ENCODE measurements around the gene CGB2.
A peak's percentile ranks its signal among the peaks of the same experiment; 100 is the strongest.

Gene CGB2

DNA sequence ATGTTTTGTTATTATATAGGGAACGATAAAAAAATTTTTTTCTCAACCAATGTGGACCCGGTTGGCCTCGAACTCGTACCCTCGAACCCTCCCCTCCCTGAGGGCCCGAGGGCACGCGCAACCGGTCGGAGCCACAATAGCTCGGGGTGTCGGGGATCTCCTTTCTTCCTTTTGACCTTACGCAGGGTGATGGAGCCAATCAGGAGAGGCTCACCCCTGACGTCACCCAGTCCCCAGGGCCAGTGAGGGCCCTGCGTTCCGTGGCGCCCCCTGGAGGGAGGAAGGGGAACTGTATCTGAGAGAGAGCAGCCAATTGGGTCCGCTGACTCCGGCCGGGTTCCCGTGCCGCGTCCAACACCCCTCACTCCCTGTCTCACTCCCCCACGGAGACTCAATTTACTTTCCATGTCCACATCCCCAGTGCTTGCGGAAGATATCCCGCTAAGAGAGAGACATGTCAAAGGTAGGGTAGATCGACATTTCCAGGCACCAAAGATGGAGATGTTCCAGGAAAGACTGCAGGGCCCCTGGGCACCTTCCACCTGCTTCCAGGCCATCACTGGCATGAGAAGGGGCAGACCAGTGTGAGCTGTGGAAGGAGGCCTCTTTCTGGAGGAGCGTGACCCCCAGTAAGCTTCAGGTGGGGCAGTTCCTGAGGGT is at the start of gene CGB2:
TSS of gene CGB2 (plus strand) at position 249 of the 660 bp plus-strand sequence. CDS start at position 455, 206 bp downstream.
- DNase-seq (ENCODE audit: low read depth in 2 of 2): peak; percentile 58 to 73

DNA sequence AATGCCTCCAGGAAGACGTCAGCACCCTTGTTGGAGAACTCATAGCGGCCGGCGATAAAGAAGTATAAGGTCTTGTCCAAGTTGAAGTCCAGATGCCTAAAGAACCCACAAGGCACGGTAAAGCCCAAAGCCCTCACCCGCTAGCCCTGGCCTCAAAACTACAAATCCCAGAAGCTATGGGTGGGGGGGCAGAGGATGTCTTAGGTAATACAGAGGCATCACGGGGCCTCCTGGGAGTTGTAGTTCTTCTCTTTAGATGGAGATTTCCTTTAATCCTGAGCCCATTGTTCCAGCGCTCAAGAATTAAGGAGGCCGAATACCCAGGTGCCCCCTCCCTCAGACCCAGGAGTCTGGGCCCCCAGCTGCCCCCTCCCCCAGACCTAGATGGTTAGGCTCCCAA is 49.4 kb upstream of the CGB2 start:
- DNase-seq (ENCODE audit: low read depth in 2 of 2): no peak

DNA sequence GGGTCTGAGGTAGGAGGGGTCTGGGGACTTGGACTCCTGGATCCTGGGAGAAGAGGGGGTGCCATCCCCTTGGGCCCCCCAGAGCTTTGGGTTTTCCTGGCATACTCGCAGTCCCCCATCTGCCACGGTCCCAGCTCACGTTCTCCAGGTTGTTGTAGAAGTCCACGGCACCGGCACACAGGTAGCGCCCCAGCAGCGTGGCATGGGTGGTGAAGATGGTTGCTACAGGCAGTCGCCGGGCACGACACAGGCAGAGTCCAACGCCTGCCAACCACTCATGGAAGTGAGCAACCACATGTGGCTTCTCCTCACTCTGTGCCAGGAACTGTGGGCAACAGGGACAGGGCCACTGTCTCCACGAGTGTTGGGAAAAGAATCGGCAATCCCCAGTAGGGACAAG is 46.0 kb upstream of the CGB2 start:
- DNase-seq (ENCODE audit: low read depth in 2 of 2): no peak

DNA sequence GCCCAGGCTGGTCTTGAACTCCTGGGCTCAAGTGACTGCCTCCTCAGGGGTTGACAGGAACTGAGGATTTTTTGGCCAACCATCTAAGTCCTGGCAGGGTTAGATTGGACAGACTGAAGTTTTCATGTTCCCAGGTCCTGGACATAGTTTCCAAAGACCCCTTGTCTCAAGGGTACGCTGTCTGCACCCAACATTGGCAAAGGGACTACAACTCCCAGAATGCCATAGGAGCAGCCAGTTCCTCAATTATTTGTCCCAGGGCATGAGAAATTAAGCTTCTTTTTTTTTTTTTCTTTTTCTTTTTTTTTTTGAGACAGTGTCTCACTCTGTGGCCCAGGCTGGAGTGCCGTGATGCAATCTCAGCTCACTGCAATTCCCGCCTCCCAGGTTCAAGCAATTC is 45.5 kb upstream of the CGB2 start:
- no peak for DNase-seq (ENCODE audit: low read depth in 2 of 2)

DNA sequence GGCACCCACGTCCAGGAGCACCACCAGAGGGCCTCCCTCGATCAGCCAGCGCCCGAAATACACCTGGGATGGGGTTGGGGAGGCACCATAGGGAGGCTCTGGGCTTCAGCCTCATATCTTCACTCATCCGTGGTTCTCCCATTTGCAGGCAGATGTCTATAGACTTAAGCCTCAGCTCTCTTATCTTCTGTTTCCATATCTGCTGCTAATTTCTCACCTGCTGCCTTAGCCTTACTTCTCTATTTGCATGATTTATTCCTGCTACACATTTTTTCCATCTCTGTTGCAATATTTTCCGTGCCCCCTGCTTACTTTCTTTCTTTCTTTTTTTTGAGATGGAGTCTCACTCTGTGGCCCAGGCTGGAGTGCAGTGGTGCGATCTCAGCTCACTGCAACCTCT is 44.4 kb upstream of the CGB2 start:
- no peak for DNase-seq (ENCODE audit: low read depth in 2 of 2)

GRCh38 chr19:48988286-48988685 is 43.4 kb upstream of the CGB2 start:
- DNase-seq (ENCODE audit: low read depth in 2 of 2): no peak

- no peak for DNase-seq (ENCODE audit: low read depth in 2 of 2)
Measured at GRCh38 chr19:48988860-48989259, 42.8 kb upstream of the CGB2 start.

- no peak for DNase-seq (ENCODE audit: low read depth in 2 of 2)
Measured at GRCh38 chr19:48989701-48990291, 41.9 kb upstream of the CGB2 start.

- DNase-seq (ENCODE audit: low read depth in 2 of 2): no peak
Measured at GRCh38 chr19:48990400-48990799, 41.3 kb upstream of the CGB2 start.

- DNase-seq (ENCODE audit: low read depth in 2 of 2): no peak
Measured at GRCh38 chr19:48991011-48991609, 40.6 kb upstream of the CGB2 start.

DNA sequence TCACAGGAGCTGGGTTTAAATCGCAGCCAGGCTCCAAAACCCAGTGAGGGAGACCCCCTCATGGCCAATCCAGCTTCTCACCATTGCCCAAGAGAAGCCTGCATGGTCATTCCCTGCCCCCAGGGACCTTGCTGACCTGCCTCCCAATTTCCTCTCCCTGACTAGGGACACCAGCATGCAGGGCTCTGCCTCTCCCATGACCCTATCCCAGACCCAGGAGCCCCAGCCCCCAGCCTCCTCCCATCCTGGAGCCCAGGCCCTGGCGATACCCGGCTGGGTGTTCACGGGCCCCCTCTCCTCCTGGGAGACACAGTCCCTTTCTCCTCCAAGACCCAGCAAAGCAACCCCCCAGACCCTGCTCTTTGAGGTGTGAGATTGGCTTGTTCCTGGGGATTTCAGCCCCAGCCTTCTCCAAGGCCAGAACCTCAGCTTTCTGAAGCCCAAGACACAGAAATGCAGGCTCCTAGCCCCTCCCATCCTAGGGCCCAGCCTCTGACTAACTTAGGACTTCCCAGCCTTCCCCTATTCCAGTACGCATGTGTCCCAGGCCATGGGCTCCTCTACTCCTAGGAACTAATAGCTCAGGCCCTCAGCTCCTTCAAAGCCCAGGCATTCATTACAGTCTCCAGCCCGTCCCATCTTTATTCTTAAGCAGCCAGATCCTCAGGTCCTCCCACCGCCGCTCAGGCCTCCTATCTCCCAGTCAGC is 39.7 kb upstream of the CGB2 start:
- DNase-seq (ENCODE audit: low read depth in 2 of 2): no peak

GRCh38 chr19:48992581-48993174 is 39.0 kb upstream of the CGB2 start:
- no peak for DNase-seq (ENCODE audit: low read depth in 2 of 2)

DNA sequence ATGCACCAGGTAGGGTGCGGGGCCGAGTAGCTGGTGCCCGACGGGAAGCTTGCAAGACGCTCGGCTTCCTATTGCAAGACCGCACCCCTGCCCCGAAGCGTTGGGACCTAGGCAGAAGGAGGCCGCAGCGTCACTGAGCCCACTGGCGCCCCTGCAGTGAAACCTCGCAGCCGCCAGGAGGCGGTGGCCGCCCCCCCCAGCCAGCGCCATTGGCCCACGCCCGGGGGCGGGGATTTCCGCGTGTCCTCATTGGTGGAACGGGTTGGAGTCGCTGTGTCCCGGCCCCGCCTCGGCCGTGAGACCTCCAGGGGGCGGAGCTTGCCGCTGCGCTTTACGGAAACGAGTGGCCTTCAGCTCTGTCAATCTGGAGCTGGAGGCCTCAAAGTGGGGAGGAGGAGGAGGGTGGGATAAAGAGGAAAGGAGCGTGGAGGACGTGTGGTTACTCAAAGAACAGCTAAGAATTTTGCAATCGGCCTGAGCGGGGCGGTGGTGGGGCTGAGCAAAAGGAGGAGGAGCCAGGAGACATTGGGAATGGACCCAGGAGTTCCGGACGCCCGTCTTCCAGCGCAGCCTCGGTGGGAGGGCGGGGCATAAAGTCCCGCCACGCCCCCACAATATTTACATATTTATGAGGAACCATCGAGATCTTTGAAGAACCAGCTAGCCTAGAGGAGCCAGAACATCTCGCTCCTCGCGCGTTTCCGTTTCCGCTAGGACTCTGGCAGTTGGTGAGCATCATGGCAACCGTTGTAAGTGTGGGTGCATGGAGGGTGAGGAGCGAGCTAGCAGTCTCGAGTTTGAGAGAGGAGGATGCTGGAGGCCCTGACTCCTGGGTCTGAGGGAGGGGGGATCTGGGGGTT is 38.3 kb upstream of the CGB2 start, which contains the start of the genes GYS1 and RUVBL2:
TSS of gene GYS1 (minus strand) at position 135 of the 860 bp plus-strand sequence. CDS start 197 bp downstream, outside the sequence.
TSS of gene RUVBL2 (plus strand) at position 713 of the 860 bp plus-strand sequence. CDS start at position 738, 25 bp downstream.
- DNase-seq (ENCODE audit: low read depth in 2 of 2): peak; percentile 99

GRCh38 chr19:48994035-48994386 is 37.7 kb upstream of the CGB2 start:
- DNase-seq (ENCODE audit: low read depth in 2 of 2): no peak

DNA sequence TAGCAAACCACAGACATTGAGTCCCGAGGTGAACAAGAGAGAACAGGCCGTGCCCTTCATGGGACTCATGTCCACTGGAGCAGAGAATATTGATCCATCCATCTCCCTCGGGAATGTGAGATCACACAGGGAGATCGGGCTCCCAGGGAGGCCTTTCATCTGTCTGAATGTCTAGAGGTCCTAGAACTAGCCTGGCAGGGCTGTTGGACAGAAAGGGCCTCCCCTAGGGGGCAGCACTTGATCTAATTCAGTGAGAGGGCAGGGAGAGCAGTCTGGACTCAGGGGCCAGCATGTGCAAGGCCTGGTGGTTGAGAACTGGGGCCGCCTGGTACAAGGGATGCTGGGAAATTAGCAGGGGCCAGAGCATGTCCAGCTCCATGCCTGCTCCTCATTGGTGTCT is 33.7 kb upstream of the CGB2 start:
- DNase-seq (ENCODE audit: low read depth in 2 of 2): peak in 1 of 2 donors; percentile 50

- DNase-seq (ENCODE audit: low read depth in 2 of 2): peak; percentile 59 to 61
Measured at GRCh38 chr19:48999481-49000325, 32.0 kb upstream of the CGB2 start.

GRCh38 chr19:49004133-49004532 is 27.6 kb upstream of the CGB2 start:
- no peak for DNase-seq (ENCODE audit: low read depth in 2 of 2)

DNA sequence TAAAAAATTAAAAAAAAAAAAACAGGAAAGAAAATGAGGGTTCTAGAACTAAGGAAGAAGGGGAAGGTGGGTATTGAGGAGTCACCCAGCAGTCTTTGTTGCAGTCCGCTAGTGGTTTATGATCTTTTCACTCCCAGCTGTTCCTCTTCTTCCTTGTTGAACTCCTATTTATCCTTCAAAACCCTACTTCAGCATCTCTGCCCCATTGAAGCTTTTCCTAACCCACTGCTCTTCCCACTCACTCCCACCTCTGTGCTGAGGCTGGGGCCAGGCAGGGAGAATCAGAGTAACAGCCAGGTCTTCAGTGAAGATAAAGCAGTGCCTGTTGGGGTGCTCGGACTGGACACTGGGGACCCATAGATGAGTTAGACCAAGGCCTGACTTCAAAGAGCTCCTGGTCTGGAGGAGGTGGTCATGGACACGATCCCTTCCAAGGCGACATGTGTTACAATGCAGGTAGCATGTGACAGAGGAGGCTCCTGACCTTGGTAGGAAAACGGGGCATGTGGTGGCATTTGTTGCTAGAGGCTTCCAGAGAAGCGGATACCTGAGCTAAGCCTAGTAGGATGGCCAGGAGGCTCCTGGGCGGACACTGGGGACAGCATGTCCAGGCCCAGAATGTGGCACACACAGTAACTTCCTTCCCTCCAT is 26.6 kb upstream of the CGB2 start:
- DNase-seq (ENCODE audit: low read depth in 2 of 2): no peak

GRCh38 chr19:49006905-49007304 is 24.8 kb upstream of the CGB2 start:
- no peak for DNase-seq (ENCODE audit: low read depth in 2 of 2)

GRCh38 chr19:49009828-49010227 is 21.9 kb upstream of the CGB2 start:
- DNase-seq (ENCODE audit: low read depth in 2 of 2): no peak
